GM12873 (cell line): Measurements from ENCODE around the gene CMKLR1.

Experiments used
- CTCF ChIP-seq: IDR thresholded peaks from 2 replicates; pipeline ENCODE4 v1.5.1; 2012; ENCODE audit warnings: low read depth, mild to moderate bottlenecking, moderate library complexity, low read length, control low read depth; ENCODE audit not compliant: insufficient read depth; ENCODE audit errors: missing control alignments

The CMKLR1 gene

GRCh38 chr12:108254517-108255251 lies 84.4 kb downstream of the CMKLR1 start:
- no peak for TF ChIP-seq CTCF

DNA sequence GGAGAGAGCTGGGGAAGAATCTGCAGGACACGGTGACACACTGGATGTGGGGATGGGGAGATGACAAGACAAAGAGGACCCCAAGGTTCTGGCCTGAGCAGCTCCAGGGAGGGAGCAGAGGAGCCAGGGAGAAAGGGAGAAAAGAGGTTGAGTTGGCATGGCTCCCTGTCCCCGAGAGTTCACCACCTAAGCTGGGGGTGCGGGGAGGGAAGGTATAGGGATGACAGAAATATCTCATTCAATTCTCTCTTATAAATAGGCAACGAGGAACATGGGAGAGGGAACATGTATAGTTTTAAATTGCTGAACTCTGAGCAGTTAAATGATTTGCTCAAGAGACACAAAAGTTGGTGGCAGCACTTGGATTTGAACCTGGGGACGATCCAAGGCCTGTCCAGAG lies 85.1 kb downstream of the CMKLR1 start:
- no peak for TF ChIP-seq CTCF

GRCh38 chr12:108253540-108253939 lies 85.6 kb downstream of the CMKLR1 start:
- no peak for TF ChIP-seq CTCF

DNA sequence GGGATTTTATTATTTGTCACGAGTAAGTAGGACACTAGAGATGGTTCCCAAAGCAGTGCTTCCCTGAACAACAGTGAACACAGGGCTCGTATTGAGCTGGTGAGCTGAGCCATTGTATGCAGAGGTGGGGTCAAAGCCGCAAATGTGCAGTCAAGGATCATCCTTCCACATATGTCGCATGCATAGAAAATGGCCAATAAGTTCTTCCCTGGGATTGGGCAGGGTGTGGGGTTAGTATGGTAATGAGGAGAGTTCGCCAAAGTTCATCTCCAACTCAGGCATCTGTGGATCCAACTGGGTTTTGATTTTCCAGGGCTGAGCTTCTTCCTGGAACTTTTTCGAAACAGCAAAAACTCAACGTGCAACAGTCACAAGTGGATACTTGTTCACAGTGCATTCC lies 86.6 kb downstream of the CMKLR1 start:
- TF ChIP-seq CTCF = no peak

DNA sequence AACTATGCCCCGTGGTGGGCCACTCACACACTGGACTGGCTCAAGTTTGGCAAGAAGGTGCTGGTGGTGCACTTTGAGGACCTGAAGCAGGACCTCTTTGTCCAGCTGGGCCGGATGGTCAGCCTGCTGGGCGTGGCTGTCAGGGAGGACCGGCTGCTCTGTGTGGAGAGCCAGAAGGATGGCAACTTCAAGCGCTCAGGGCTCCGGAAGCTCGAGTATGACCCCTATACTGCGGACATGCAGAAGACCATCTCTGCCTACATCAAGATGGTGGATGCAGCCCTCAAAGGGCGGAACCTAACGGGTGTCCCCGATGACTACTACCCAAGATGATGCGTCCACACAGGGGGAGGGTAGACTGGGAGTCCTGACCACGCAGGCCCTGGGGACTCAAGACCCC lies 91.1 kb downstream of the CMKLR1 start:
- TF ChIP-seq CTCF = no peak

GRCh38 chr12:108247130-108247529 lies 92.0 kb downstream of the CMKLR1 start:
- no peak for TF ChIP-seq CTCF

DNA sequence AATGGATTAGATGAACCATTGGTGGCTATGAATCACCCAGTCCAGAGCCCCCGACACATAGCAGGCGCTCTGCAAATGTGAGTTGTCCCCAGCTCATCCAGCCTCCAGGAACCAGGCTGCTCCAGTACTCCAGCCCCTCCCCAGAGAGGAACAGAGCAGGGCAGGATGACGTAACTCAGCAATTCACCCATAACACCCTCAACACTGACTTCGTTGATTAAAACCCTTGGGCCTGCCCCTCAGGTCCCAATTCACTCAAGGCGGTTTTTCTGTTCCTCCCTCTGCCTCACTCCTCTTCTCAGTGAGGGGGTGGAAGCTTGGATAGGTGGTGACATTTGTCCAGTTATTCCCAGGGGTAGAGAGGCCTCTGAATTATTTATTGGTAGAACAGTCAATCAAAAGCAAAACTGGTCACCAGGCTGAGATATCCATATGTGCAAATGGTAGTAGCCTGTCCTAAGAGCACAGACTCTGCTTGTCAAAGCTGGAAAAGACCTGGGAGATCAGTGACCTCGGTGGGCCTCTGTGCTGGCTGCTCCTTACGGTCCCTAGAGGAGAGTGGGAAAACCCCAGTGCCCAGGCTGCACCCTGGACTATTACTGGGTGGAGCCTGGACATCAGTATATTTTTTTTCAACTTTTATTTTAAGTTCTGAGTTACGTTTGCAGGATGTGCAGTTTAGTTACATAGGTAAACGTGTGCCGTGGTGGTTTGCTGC lies 97.0 kb downstream of the CMKLR1 start:
- TF ChIP-seq CTCF = no peak
